Measurements from ENCODE around the gene CAP1.

DNA sequence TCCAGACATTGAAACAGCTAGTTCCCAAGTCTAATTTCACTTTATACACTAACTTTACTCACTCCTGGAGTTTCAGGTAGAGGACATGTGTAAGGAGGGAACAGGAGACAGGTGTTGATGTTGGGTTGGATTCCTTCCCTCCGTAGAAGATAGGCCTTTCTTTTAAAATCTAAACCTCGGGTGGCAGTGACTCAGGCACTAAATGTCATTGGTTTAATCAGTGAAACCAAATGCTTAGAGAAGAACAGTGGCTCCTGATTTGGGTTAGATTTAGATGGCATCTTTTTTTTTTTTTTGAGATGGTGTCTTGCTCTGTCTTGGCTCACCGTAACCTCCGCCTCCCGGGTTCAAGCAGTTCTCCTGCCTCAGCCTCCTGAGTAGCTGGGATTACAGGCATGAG lies 7.2 kb downstream of the CAP1 start:
- TF ChIP-seq CTCF (IDR thresholded peaks at IDR 0.05; ENCODE audit: poor library complexity, severe bottlenecking) (no peak), POLR2AphosphoS5 (IDR thresholded peaks at IDR 0.05) (no peak), EP300 (conservative IDR thresholded peaks at IDR 0.05; ENCODE audit: poor library complexity, severe bottlenecking) (no peak), SMC3 (conservative IDR thresholded peaks at IDR 0.05; ENCODE audit: poor library complexity) (no peak), EZH2 (IDR thresholded peaks at IDR 0.05; ENCODE audit: borderline replicate concordance, insufficient read depth, low read length, poor library complexity, severe bottlenecking) (no peak), TAF1 (IDR thresholded peaks at IDR 0.05; ENCODE audit: low read depth) (no peak), MXI1 (conservative IDR thresholded peaks at IDR 0.05; ENCODE audit: poor library complexity, severe bottlenecking) (no peak), REST (IDR thresholded peaks at IDR 0.05; ENCODE audit: borderline replicate concordance) (no peak)

Measured in neural cell (in vitro differentiated cells).